ENCODE results near the gene MMD2. TPM values are rescaled to one million over a fixed set of nuclear protein-coding genes. Genes with fewer than 3 reads are reported as not detected.
"Not testable (repeated sequence)": the region's sequence is repeated elsewhere in the genome, so short reads cannot be mapped to it uniquely, and the experiment has no call there.

The MMD2 gene
- polyA plus RNA-seq, 4 donors: 0.06 to 0.17 (median 0.13) TPM; not detected in 1

GRCh38 chr7:4904346-4904745 lies 54.6 kb downstream of the MMD2 start:
- DNase-seq (ENCODE audit: low read depth in 4 of 4, low spot score in 2 of 4): no peak

- DNase-seq (ENCODE audit: low read depth in 4 of 4, low spot score in 2 of 4): no peak
Observed at GRCh38 chr7:4895766-4896165, 63.2 kb downstream of the MMD2 start.

- no peak for DNase-seq (ENCODE audit: low read depth in 4 of 4, low spot score in 2 of 4)
Observed at GRCh38 chr7:4894482-4894881, 64.5 kb downstream of the MMD2 start.

GRCh38 chr7:4893929-4894475 lies 65.0 kb downstream of the MMD2 start:
- no peak for DNase-seq (ENCODE audit: low read depth in 4 of 4, low spot score in 2 of 4)

- DNase-seq (ENCODE audit: low read depth in 4 of 4, low spot score in 2 of 4): not testable (repeated sequence)
Observed at GRCh38 chr7:4893188-4893587, 65.8 kb downstream of the MMD2 start.

GRCh38 chr7:4891522-4891921 lies 67.5 kb downstream of the MMD2 start:
- DNase-seq (ENCODE audit: low read depth in 4 of 4, low spot score in 2 of 4): not testable (repeated sequence)

GRCh38 chr7:4889682-4890081 lies 69.3 kb downstream of the MMD2 start:
- DNase-seq (ENCODE audit: low read depth in 4 of 4, low spot score in 2 of 4): no peak

- DNase-seq (ENCODE audit: low read depth in 4 of 4, low spot score in 2 of 4): no peak
Observed at GRCh38 chr7:4888161-4888560, 70.8 kb downstream of the MMD2 start.

GRCh38 chr7:4886671-4887070 lies 72.3 kb downstream of the MMD2 start:
- DNase-seq (ENCODE audit: low read depth in 4 of 4, low spot score in 2 of 4): no peak

- DNase-seq (ENCODE audit: low read depth in 4 of 4, low spot score in 2 of 4): no peak
Observed at GRCh38 chr7:4885317-4885807, 73.6 kb downstream of the MMD2 start.

- no peak for DNase-seq (ENCODE audit: low read depth in 4 of 4, low spot score in 2 of 4)
Observed at GRCh38 chr7:4884164-4884563, 74.8 kb downstream of the MMD2 start.

- peak in 2 of 4 donors; percentile 61 to 70 for DNase-seq (ENCODE audit: low read depth in 4 of 4, low spot score in 2 of 4)
Observed at GRCh38 chr7:4883372-4884144, 75.4 kb downstream of the MMD2 start, which contains the start of gene RADIL. TSS of gene RADIL (minus strand) at chr7:4883716. CDS start at chr7:4878139, 5,577 bp downstream.

- no peak for DNase-seq (ENCODE audit: low read depth in 4 of 4, low spot score in 2 of 4)
Observed at GRCh38 chr7:4883033-4883371, 76.0 kb downstream of the MMD2 start.

GRCh38 chr7:4882169-4883032 lies 76.6 kb downstream of the MMD2 start:
- no peak for DNase-seq (ENCODE audit: low read depth in 4 of 4, low spot score in 2 of 4)

- DNase-seq (ENCODE audit: low read depth in 4 of 4, low spot score in 2 of 4): no peak
Observed at GRCh38 chr7:4880218-4880617, 78.8 kb downstream of the MMD2 start.

GRCh38 chr7:4879396-4880081 lies 79.4 kb downstream of the MMD2 start:
- no peak for DNase-seq (ENCODE audit: low read depth in 4 of 4, low spot score in 2 of 4)

- DNase-seq (ENCODE audit: low read depth in 4 of 4, low spot score in 2 of 4): no peak
Observed at GRCh38 chr7:4878336-4879335, 80.4 kb downstream of the MMD2 start.

GRCh38 chr7:4876586-4876985 lies 82.4 kb downstream of the MMD2 start:
- DNase-seq (ENCODE audit: low read depth in 4 of 4, low spot score in 2 of 4): no peak

GRCh38 chr7:4875391-4875790 lies 83.6 kb downstream of the MMD2 start:
- no peak for DNase-seq (ENCODE audit: low read depth in 4 of 4, low spot score in 2 of 4)
